HepG2 (cell line): Measurements from ENCODE around the gene B4GALT3. TPM values are rescaled to one million over a fixed set of nuclear protein-coding genes. Genes with fewer than 3 reads are reported as not detected.

Source experiments
- GATAD1 ChIP-seq: IDR thresholded peaks from 2 replicates; pipeline ENCODE4 v1.6.1; 2016; ENCODE audit warnings: missing genetic modification reagents, missing compliant biosample characterization
- HDAC1 ChIP-seq: sonication (generic); formaldehyde crosslinking; IDR thresholded peaks from 2 replicates; pipeline ENCODE4 v1.5.1; 2020; ENCODE audit warnings: mild to moderate bottlenecking, missing genetic modification reagents
- HNRNPL ChIP-seq: fragments of 200-400 bp; formaldehyde crosslinking; IDR thresholded peaks from 2 replicates; pipeline ENCODE4 v1.6.1; 2017; ENCODE audit warnings: mild to moderate bottlenecking, low read depth, low read length
- KDM2A ChIP-seq: sonication (generic); formaldehyde crosslinking; IDR thresholded peaks from 2 replicates; pipeline ENCODE4 v1.4.0; 2020; ENCODE audit warnings: low read depth, missing genetic modification reagents, borderline replicate concordance
- MTF1 ChIP-seq: sonication (generic); formaldehyde crosslinking; IDR thresholded peaks from 2 replicates; pipeline ENCODE4 v1.5.0; 2020; ENCODE audit warnings: missing genetic modification reagents
- NKX3-1 ChIP-seq: sonication (generic); formaldehyde crosslinking; IDR thresholded peaks from 2 replicates; pipeline ENCODE4 v1.5.0; 2020; ENCODE audit warnings: missing genetic modification reagents
- RBM39 ChIP-seq: fragments of 200-400 bp; formaldehyde crosslinking; IDR thresholded peaks from one replicate; pipeline ENCODE4 v1.6.1; 2018; ENCODE audit warnings: antibody characterized with exemption, mild to moderate bottlenecking, low read depth, low read length; ENCODE audit not compliant: poor library complexity, severe bottlenecking
- SOX6 ChIP-seq, 2 experiments: fragments of 450-650 bp in 1 of 2; sonication (generic) in 1 of 2; formaldehyde crosslinking in 1 of 2; IDR thresholded peaks; 2 replicates each; pipeline versions ENCODE4 v1.4.0 to v1.6.1; 2017 to 2020; ENCODE audit warnings: antibody characterized with exemption in 1 of 2, mild to moderate bottlenecking in 1 of 2, missing genetic modification reagents in 1 of 2
- SP2 ChIP-seq: sonication (generic); formaldehyde crosslinking; IDR thresholded peaks from 2 replicates; pipeline ENCODE4 v1.5.1; 2020; ENCODE audit warnings: mild to moderate bottlenecking, missing genetic modification reagents
- TGIF2 ChIP-seq: IDR thresholded peaks from 2 replicates; pipeline ENCODE4 v1.6.1; 2016; ENCODE audit warnings: control low read depth, missing compliant biosample characterization
- ZKSCAN1 ChIP-seq: fragments of 150-350 bp; IDR thresholded peaks from 2 replicates; pipeline ENCODE4 v1.6.1; 2014; ENCODE audit warnings: low read length
- ZNF564 ChIP-seq: sonication (generic); formaldehyde crosslinking; IDR thresholded peaks from 2 replicates; pipeline ENCODE4 v1.8.1; 2023; ENCODE audit warnings: mild to moderate bottlenecking, missing genetic modification reagents
- polyA plus RNA-seq, 8 experiments: library from polyadenylated mRNA; depleted of rRNA in 3 of 8; stranded (reverse) in 7 of 8; unstranded in 1 of 8; fragments of >200 nt; fragmentation: Illumina TruSeq in 4 of 8; extraction: Trizol in 4 of 8; gene quantifications; 2 replicates each; pipeline versions ENCODE4 v1.2.1 to v1.2.3, GENCODE V29; 2011 to 2016; ENCODE audit warnings: low read depth in 4 of 8, missing spikeins in 1 of 8, mixed read lengths in 1 of 8; ENCODE audit not compliant: insufficient read depth in 1 of 8
- total RNA-seq, 5 experiments: library from RNA; depleted of rRNA; stranded (reverse); fragments of >200 nt; fragmentation: Illumina TruSeq; extraction: Trizol; gene quantifications; 2 replicates each; pipeline ENCODE4 v1.2.3, GENCODE V29; 2016; ENCODE audit warnings: low read depth in 1 of 5
- TF ChIP-seq, protein P1 (sequence below): sonication (generic); formaldehyde crosslinking; IDR thresholded peaks from 2 replicates; pipeline ENCODE4 v1.4.0; 2020; ENCODE audit warnings: missing genetic modification reagents
- TF ChIP-seq, protein P2 (sequence below): IDR thresholded peaks from 2 replicates; pipeline ENCODE4 v1.6.1; 2016; ENCODE audit warnings: mild to moderate bottlenecking
- TF ChIP-seq, protein P3 (sequence below): sonication (generic); formaldehyde crosslinking; IDR thresholded peaks from 2 replicates; pipeline ENCODE4 v1.4.0; 2020; ENCODE audit warnings: missing genetic modification reagents
- TF ChIP-seq, protein P4 (sequence below): sonication (generic); formaldehyde crosslinking; IDR thresholded peaks from 2 replicates; pipeline ENCODE4 v1.4.0; 2020; ENCODE audit warnings: missing genetic modification reagents
- TF ChIP-seq, protein P5 (sequence below): sonication (generic); formaldehyde crosslinking; IDR thresholded peaks from 2 replicates; pipeline ENCODE4 v1.5.1; 2020; ENCODE audit warnings: missing genetic modification reagents, mild to moderate bottlenecking, borderline replicate concordance
- TF ChIP-seq, protein P6 (sequence below): sonication (generic); formaldehyde crosslinking; IDR thresholded peaks from 2 replicates; pipeline ENCODE4 v1.9.0; 2021; ENCODE audit warnings: missing genetic modification reagents, mild to moderate bottlenecking, borderline replicate concordance

The B4GALT3 gene
- total and polyA plus RNA-seq, 2 of the 13 experiments (the other 11 are each of a cell fraction or from before 2014, with no cell fraction given), result 35.6 to 40.4 TPM

DNA sequence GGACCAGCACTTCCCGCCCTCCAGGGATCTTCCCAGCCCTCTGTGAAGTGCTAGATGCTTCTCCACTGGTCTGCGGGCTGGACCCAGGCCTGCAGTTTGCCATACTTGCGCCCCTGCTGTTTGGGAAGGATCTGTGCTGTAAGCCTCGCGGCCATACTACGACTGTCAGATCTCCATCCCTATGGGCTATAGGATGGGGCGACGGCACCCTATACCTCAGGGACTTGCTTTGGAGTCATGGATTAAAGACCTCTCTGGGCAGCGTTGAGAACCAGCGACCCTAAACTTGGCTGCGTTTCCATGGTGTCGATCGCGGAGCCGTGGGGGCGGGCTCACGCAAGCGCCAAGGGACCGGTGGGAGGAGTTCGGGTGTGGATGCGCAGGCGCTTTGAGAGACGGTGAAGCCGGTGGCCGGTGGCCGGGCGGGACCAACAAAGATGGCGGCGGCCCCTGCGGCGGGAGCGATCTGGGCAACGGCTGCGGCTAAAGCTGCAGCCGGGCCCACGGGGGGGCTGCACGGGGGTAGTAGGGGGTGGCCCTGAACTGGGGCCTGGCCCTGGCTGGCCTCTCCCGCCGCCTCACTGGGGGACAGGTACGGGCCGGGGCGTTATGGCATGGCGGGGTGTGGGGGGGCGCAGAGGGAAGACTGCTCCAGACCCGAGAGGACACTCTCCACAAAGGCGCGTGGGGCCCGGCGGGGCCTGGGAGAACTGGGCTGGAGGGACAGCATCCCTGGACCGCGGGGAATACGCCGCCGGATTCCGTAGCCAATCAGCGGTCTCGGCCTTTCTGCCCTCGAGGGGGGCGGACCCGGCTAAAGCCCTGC lies 18.0 kb downstream of the B4GALT3 start, which contains the start of gene USP21 (continued):
- TF ChIP-seq, protein P1, sequence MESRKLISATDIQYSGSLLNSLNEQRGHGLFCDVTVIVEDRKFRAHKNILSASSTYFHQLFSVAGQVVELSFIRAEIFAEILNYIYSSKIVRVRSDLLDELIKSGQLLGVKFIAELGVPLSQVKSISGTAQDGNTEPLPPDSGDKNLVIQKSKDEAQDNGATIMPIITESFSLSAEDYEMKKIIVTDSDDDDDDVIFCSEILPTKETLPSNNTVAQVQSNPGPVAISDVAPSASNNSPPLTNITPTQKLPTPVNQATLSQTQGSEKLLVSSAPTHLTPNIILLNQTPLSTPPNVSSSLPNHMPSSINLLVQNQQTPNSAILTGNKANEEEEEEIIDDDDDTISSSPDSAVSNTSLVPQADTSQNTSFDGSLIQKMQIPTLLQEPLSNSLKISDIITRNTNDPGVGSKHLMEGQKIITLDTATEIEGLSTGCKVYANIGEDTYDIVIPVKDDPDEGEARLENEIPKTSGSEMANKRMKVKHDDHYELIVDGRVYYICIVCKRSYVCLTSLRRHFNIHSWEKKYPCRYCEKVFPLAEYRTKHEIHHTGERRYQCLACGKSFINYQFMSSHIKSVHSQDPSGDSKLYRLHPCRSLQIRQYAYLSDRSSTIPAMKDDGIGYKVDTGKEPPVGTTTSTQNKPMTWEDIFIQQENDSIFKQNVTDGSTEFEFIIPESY, result peak; percentile 53; the same call in 1 of the 2 replicates
- peak; percentile 59 for TF ChIP-seq HDAC1
- TF ChIP-seq MTF1 (CRISPR knock-in tag), result no peak
- TF ChIP-seq KDM2A, result peak; percentile 95
- TF ChIP-seq, protein P2, sequence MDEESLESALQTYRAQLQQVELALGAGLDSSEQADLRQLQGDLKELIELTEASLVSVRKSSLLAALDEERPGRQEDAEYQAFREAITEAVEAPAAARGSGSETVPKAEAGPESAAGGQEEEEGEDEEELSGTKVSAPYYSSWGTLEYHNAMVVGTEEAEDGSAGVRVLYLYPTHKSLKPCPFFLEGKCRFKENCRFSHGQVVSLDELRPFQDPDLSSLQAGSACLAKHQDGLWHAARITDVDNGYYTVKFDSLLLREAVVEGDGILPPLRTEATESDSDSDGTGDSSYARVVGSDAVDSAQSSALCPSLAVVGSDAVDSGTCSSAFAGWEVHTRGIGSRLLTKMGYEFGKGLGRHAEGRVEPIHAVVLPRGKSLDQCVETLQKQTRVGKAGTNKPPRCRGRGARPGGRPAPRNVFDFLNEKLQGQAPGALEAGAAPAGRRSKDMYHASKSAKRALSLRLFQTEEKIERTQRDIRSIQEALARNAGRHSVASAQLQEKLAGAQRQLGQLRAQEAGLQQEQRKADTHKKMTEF, result 0 out of 2 replicates have a peak, but pooled peaks have one; percentile 45
- TF ChIP-seq, protein P3, sequence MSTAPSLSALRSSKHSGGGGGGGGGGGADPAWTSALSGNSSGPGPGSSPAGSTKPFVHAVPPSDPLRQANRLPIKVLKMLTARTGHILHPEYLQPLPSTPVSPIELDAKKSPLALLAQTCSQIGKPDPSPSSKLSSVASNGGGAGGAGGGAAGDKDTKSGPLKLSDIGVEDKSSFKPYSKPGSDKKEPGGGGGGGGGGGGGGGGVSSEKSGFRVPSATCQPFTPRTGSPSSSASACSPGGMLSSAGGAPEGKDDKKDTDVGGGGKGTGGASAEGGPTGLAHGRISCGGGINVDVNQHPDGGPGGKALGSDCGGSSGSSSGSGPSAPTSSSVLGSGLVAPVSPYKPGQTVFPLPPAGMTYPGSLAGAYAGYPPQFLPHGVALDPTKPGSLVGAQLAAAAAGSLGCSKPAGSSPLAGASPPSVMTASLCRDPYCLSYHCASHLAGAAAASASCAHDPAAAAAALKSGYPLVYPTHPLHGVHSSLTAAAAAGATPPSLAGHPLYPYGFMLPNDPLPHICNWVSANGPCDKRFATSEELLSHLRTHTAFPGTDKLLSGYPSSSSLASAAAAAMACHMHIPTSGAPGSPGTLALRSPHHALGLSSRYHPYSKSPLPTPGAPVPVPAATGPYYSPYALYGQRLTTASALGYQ (CRISPR knock-in tag), result no peak
- no peak for TF ChIP-seq NKX3-1 (CRISPR knock-in tag)
- TF ChIP-seq, protein P4, sequence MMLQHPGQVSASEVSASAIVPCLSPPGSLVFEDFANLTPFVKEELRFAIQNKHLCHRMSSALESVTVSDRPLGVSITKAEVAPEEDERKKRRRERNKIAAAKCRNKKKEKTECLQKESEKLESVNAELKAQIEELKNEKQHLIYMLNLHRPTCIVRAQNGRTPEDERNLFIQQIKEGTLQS, result 0 out of 2 replicates have a peak, but pooled peaks have one; percentile 25
- peak; percentile 78 for TF ChIP-seq GATAD1 (CRISPR knock-in tag)
- TF ChIP-seq HNRNPL, result no peak
- TF ChIP-seq, protein P5, sequence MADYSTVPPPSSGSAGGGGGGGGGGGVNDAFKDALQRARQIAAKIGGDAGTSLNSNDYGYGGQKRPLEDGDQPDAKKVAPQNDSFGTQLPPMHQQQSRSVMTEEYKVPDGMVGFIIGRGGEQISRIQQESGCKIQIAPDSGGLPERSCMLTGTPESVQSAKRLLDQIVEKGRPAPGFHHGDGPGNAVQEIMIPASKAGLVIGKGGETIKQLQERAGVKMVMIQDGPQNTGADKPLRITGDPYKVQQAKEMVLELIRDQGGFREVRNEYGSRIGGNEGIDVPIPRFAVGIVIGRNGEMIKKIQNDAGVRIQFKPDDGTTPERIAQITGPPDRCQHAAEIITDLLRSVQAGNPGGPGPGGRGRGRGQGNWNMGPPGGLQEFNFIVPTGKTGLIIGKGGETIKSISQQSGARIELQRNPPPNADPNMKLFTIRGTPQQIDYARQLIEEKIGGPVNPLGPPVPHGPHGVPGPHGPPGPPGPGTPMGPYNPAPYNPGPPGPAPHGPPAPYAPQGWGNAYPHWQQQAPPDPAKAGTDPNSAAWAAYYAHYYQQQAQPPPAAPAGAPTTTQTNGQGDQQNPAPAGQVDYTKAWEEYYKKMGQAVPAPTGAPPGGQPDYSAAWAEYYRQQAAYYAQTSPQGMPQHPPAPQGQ (CRISPR knock-in tag), result no peak
- TF ChIP-seq SP2 (CRISPR knock-in tag), result peak; percentile 75; the same call in 1 of the 2 replicates
- no peak for TF ChIP-seq ZKSCAN1
- TF ChIP-seq, protein P6, sequence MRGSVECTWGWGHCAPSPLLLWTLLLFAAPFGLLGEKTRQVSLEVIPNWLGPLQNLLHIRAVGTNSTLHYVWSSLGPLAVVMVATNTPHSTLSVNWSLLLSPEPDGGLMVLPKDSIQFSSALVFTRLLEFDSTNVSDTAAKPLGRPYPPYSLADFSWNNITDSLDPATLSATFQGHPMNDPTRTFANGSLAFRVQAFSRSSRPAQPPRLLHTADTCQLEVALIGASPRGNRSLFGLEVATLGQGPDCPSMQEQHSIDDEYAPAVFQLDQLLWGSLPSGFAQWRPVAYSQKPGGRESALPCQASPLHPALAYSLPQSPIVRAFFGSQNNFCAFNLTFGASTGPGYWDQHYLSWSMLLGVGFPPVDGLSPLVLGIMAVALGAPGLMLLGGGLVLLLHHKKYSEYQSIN (CRISPR knock-in tag), result no peak
- peak; percentile 74; the same call in 1 of the 2 replicates for TF ChIP-seq ZNF564 (CRISPR knock-in tag)
- TF ChIP-seq SOX6 (IDR thresholded peaks at IDR 0.05), result no peak
- peak; percentile 45; the same call in 1 of the 2 replicates for TF ChIP-seq SOX6 (CRISPR knock-in tag; IDR thresholded peaks at IDR 0.05)
- peak; percentile 60 for TF ChIP-seq RBM39
- no peak for TF ChIP-seq TGIF2 (CRISPR knock-in tag)
